ENCODE measurements around the gene CACYBP. TPM values are rescaled to one million over a fixed set of nuclear protein-coding genes. Genes with fewer than 3 reads are reported as not detected.

CACYBP gene
- total RNA-seq, 5 donors from 2014 or later (not counting 1 experiment from before 2014, with no cell fraction given): 60.3 to 91.7 (median 75.8) TPM

DNA sequence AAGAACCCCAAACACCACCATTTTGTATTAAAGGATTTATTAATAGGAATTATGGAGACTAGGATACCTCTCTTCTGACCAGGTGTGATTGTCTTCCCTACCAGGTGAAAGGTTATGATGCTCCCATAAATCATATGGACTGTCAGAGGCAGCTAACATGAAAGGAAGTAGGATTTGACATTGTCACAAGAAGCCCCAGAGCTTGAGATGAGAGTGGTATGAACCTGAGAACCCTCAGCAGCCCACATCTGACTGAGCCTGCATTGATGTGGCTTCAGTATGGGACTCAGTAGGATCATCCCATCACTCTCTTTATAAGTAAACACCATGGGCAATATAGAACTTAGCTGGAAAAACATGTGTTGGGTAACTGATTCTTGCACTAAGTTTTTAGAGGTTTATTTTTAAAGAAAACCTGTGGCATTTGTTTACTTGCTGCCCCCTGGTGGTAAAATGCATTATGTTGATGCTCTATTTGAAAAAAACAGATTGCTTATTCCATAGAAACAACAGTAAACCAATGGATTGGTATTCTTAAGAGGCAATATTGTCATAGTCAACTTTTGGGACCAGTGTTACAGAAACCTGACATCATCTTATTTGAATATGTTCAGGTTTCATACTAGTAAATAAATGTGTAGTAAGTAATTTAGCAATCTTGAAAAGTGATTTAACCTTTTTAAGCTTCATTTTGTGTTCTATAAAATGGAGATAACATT lies 16.6 kb upstream of the CACYBP start:
- peaks cover 20 to 42% (median 41%) of the 10 kb centered on the region in 3 donors for H3K4me1 Mint-ChIP-seq
- H3K27me3 Mint-ChIP-seq: no peaks in the 10 kb centered on the region
- POLR2A ChIA-PET: interaction anchor here (0.6 to 1.1 kb wide), 4 partner anchors 15 to 1473 kb away, joined by 3 to 4 read pairs (median 4); no protein-coding TSS in a partner anchor

GRCh38 chr1:174984952-174985351 lies 14.8 kb upstream of the CACYBP start:
- peaks cover 64% of the 10 kb centered on the region for H3K36me3 Mint-ChIP-seq
- CTCF ChIA-PET: interaction anchor here (0.8 to 3.9 kb wide), 4 partner anchors 14 to 185 kb away, joined by 3 to 18 read pairs (median 10); no protein-coding TSS in a partner anchor

More for the DNA sequence above, 16.6 kb upstream of the CACYBP start:
- peaks cover 0 to 28% of the 10 kb centered on the region in 2 donors for H3K36me3 ChIP-seq (ENCODE audit: control insufficient read depth in 2 of 2, extremely low read depth in 1 of 2, insufficient read depth in 1 of 2, low read length in 1 of 2)
- no peaks in the 10 kb centered on the region for H3K27me3 ChIP-seq (replicated peaks in 1 of 2; ENCODE audit: control insufficient read depth in 2 of 2, extremely low read depth in 1 of 2, insufficient read depth in 2 of 2, low read length in 1 of 2)
- H3K9me3 ChIP-seq: no peaks in the 10 kb centered on the region
- CTCF ChIA-PET: interaction anchor here (0.5 to 3.9 kb wide), 22 partner anchors 13 to 721 kb away, joined by 3 to 18 read pairs (median 4); no protein-coding TSS in a partner anchor
- peaks cover 63% of the 10 kb centered on the region for H3K36me3 Mint-ChIP-seq
- H3K27ac ChIP-seq (ENCODE audit: low read length): no peak overlapping the region
- no peak overlapping the region for H3K4me3 Mint-ChIP-seq
- peaks cover 0 to 3% (median 0%) of the 10 kb centered on the region in 3 donors for H3K9me3 Mint-ChIP-seq
- peaks cover 0 to 5% of the 10 kb centered on the region in 2 experiments for H3K4me1 ChIP-seq (ENCODE audit: control insufficient read depth in 1 of 2, extremely low read depth in 1 of 2, insufficient read depth in 2 of 2, low read length in 2 of 2)
- DNase-seq (peak in 21 of 35 experiments; percentile 15 to 80 (median 41)), ATAC-seq (replicated peaks in 1 of 4) (no peak)
- H3K27ac Mint-ChIP-seq: peak overlapping the region; percentile 49 to 64
- no peak overlapping the region for H3K4me3 ChIP-seq (ENCODE audit: control insufficient read depth in 1 of 2, extremely low read depth in 1 of 2, low read length in 1 of 2)

DNA sequence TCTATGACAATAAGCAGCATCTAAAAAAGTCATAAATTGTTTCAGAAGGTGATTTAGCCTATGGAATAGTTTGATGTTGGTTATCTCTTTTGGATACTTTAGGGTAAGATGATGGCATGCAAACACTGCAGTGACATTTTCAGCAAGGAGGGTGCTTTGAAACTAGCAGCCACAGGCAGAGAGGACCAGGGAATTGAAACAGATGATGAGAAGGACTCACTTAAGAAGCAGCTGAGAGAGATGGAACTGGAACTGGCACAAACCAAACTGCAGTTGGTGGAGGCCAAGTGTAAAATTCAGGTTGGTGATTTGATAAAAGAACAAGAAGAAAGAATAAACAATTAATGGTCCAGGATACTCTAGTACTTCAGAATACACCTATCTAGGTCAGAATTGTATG lies 11.2 kb upstream of the CACYBP start:
- POLR2A ChIA-PET: interaction anchor here in 1 of 2 donors (1.4 to 1.6 kb wide), 3 partner anchors 11 to 24 kb away, joined by 3 to 5 read pairs (median 5); partner anchors contain the start of gene CACYBP
- peak overlapping the region in 1 of 2 donors; percentile 71 for H3K27ac Mint-ChIP-seq

More at GRCh38 chr1:174984952-174985351, 14.8 kb upstream of the CACYBP start:
- Mint-ChIP-seq H3K27ac (peak overlapping the region; percentile 4 to 73), H3K9me3 (peaks cover 0 to 3% (median 0%) of the 10 kb centered on the region in 3 donors), H3K27me3 (no peaks in the 10 kb centered on the region), H3K4me3 (no peak overlapping the region), H3K4me1 (peaks cover 38 to 54% (median 50%) of the 10 kb centered on the region in 3 donors)
- Histone ChIP-seq H3K36me3 (ENCODE audit: control insufficient read depth in 2 of 2, extremely low read depth in 1 of 2, insufficient read depth in 1 of 2, low read length in 1 of 2) (peaks cover 0 to 24% of the 10 kb centered on the region in 2 donors), H3K4me1 (ENCODE audit: control insufficient read depth in 1 of 2, extremely low read depth in 1 of 2, insufficient read depth in 2 of 2, low read length in 2 of 2) (peaks cover 3 to 8% of the 10 kb centered on the region in 2 experiments), H3K4me3 (ENCODE audit: control insufficient read depth in 1 of 2, extremely low read depth in 1 of 2, low read length in 1 of 2) (no peak overlapping the region), H3K9me3 (no peaks in the 10 kb centered on the region), H3K27me3 (replicated peaks in 1 of 2; ENCODE audit: control insufficient read depth in 2 of 2, extremely low read depth in 1 of 2, insufficient read depth in 2 of 2, low read length in 1 of 2) (no peaks in the 10 kb centered on the region), H3K27ac (ENCODE audit: low read length) (no peak overlapping the region)
- POLR2A ChIA-PET: no interaction called here
- 100% methylated on average over 2 of the region's 4 CpGs for WGBS (ENCODE audit: insufficient coverage)
- ATAC-seq (replicated peaks in 1 of 4) (no peak), DNase-seq (no peak)

DNA sequence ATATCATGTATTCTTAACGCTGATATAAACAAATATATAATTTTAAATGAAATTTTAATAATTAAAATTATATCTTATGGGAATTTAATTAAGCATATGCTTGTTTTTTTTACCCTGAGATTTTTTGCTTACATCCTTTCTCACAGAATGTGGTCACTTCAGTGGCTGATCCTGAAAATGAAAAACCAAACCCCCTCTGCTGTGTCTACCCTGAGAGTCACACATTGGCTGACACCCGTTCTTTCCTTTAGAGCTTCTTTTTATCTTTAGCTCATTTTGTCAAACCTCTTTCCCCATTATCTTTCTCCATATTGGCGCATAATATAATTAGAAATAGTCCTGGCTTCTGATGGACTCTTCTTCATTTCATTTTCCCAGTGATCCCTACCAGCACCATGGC lies 10.8 kb upstream of the CACYBP start:
- H3K27me3 ChIP-seq (replicated peaks in 1 of 2; ENCODE audit: control insufficient read depth in 2 of 2, extremely low read depth in 1 of 2, insufficient read depth in 2 of 2, low read length in 1 of 2): no peaks in the 10 kb centered on the region
- peaks cover 31 to 44% (median 36%) of the 10 kb centered on the region in 3 donors for H3K4me1 Mint-ChIP-seq
- peak overlapping the region; percentile 87 to 90 for H3K27ac Mint-ChIP-seq
- H3K4me3 ChIP-seq (ENCODE audit: control insufficient read depth in 1 of 2, extremely low read depth in 1 of 2, low read length in 1 of 2): no peak overlapping the region
- 80% methylated on average over 1 of the region's 3 CpGs for WGBS (ENCODE audit: insufficient coverage)
- ATAC-seq (replicated peaks in 1 of 4): no peak
- no peak for DNase-seq
- no peaks in the 10 kb centered on the region for H3K27me3 Mint-ChIP-seq
- ChIA-PET CTCF (interaction anchor here (0.6 to 1.6 kb wide), 6 partner anchors 9 to 189 kb away, joined by 3 to 7 read pairs (median 4); partner anchors contain the start of gene CACYBP (in 1 of the 2)), POLR2A (interaction anchor here in 1 of 2 donors (1.4 to 1.6 kb wide), 3 partner anchors 11 to 25 kb away, joined by 3 to 5 read pairs (median 5); partner anchors contain the start of gene CACYBP)
- peaks cover 0 to 13% of the 10 kb centered on the region in 2 donors for H3K36me3 ChIP-seq (ENCODE audit: control insufficient read depth in 2 of 2, extremely low read depth in 1 of 2, insufficient read depth in 1 of 2, low read length in 1 of 2)
- H3K36me3 Mint-ChIP-seq: peaks cover 37% of the 10 kb centered on the region
- H3K4me3 Mint-ChIP-seq: peak overlapping the region; percentile 44 to 81 (median 70)
- peaks cover 5 to 9% of the 10 kb centered on the region in 2 experiments for H3K4me1 ChIP-seq (ENCODE audit: control insufficient read depth in 1 of 2, extremely low read depth in 1 of 2, insufficient read depth in 2 of 2, low read length in 2 of 2)
- H3K9me3 ChIP-seq: no peaks in the 10 kb centered on the region
- no peaks in the 10 kb centered on the region for H3K9me3 Mint-ChIP-seq
- no peak overlapping the region for H3K27ac ChIP-seq (ENCODE audit: low read length)

More for the DNA sequence above, 11.2 kb upstream of the CACYBP start:
- ATAC-seq (replicated peaks in 1 of 4) (no peak), DNase-seq (no peak)
- CTCF ChIA-PET: interaction anchor here in 1 of 2 donors (0.6 to 1.0 kb wide), 2 partner anchors 10 to 24 kb away, joined by 3 read pairs; no protein-coding TSS in a partner anchor
- Histone ChIP-seq H3K9me3 (no peaks in the 10 kb centered on the region), H3K4me1 (ENCODE audit: control insufficient read depth in 1 of 2, extremely low read depth in 1 of 2, insufficient read depth in 2 of 2, low read length in 2 of 2) (peaks cover 5 to 9% of the 10 kb centered on the region in 2 experiments), H3K27me3 (replicated peaks in 1 of 2; ENCODE audit: control insufficient read depth in 2 of 2, extremely low read depth in 1 of 2, insufficient read depth in 2 of 2, low read length in 1 of 2) (no peaks in the 10 kb centered on the region), H3K36me3 (ENCODE audit: control insufficient read depth in 2 of 2, extremely low read depth in 1 of 2, insufficient read depth in 1 of 2, low read length in 1 of 2) (peaks cover 0 to 10% of the 10 kb centered on the region in 2 donors), H3K27ac (ENCODE audit: low read length) (no peak overlapping the region), H3K4me3 (ENCODE audit: control insufficient read depth in 1 of 2, extremely low read depth in 1 of 2, low read length in 1 of 2) (no peak overlapping the region)
- H3K4me1 Mint-ChIP-seq: peaks cover 31 to 42% (median 36%) of the 10 kb centered on the region in 3 donors
- H3K27me3 Mint-ChIP-seq: no peaks in the 10 kb centered on the region
- peak overlapping the region in 1 of 3 donors; percentile 17 for H3K4me3 Mint-ChIP-seq
- no peaks in the 10 kb centered on the region for H3K9me3 Mint-ChIP-seq
- peaks cover 34% of the 10 kb centered on the region for H3K36me3 Mint-ChIP-seq

GRCh38 chr1:174989536-174990220 lies 10.1 kb upstream of the CACYBP start:
- H3K9me3 ChIP-seq: no peaks in the 10 kb centered on the region
- Mint-ChIP-seq H3K9me3 (no peaks in the 10 kb centered on the region), H3K27ac (peak overlapping the region; percentile 87 to 90), H3K4me1 (peaks cover 28 to 43% (median 34%) of the 10 kb centered on the region in 3 donors), H3K27me3 (no peaks in the 10 kb centered on the region), H3K36me3 (peaks cover 40% of the 10 kb centered on the region), H3K4me3 (peak overlapping the region; percentile 70 to 81 (median 78))
- H3K27ac ChIP-seq (ENCODE audit: low read length): peak overlapping the region; percentile 83
- DNase-seq: no peak
- no peak for ATAC-seq (replicated peaks in 1 of 4)
- CTCF ChIA-PET: interaction anchor here (1.0 to 1.6 kb wide), 5 partner anchors 9 to 190 kb away, joined by 3 to 7 read pairs (median 4); partner anchors contain the start of gene CACYBP (in 1 of the 2)
- WGBS (ENCODE audit: insufficient coverage): 94% methylated on average over 4 of the region's 5 CpGs
- H3K4me3 ChIP-seq (ENCODE audit: control insufficient read depth in 1 of 2, extremely low read depth in 1 of 2, low read length in 1 of 2): peak overlapping the region in 1 of 2 donors; percentile 47
- peaks cover 5 to 9% of the 10 kb centered on the region in 2 experiments for H3K4me1 ChIP-seq (ENCODE audit: control insufficient read depth in 1 of 2, extremely low read depth in 1 of 2, insufficient read depth in 2 of 2, low read length in 2 of 2)
- POLR2A ChIA-PET: interaction anchor here (0.6 to 1.6 kb wide), 5 partner anchors 10 to 212 kb away, joined by 3 to 5 read pairs (median 3); partner anchors contain the start of gene CACYBP (in 1 of the 2)
- H3K27me3 ChIP-seq (replicated peaks in 1 of 2; ENCODE audit: control insufficient read depth in 2 of 2, extremely low read depth in 1 of 2, insufficient read depth in 2 of 2, low read length in 1 of 2): no peaks in the 10 kb centered on the region
- H3K36me3 ChIP-seq (ENCODE audit: control insufficient read depth in 2 of 2, extremely low read depth in 1 of 2, insufficient read depth in 1 of 2, low read length in 1 of 2): peaks cover 0 to 13% of the 10 kb centered on the region in 2 donors

All from T-cell (primary cell).